Measurements from ENCODE around the gene MTSS2.

Gene MTSS2

GRCh38 chr16:70697594-70698170, 11.8 kb upstream of the MTSS2 start:
- DNase-seq = no peak

DNA sequence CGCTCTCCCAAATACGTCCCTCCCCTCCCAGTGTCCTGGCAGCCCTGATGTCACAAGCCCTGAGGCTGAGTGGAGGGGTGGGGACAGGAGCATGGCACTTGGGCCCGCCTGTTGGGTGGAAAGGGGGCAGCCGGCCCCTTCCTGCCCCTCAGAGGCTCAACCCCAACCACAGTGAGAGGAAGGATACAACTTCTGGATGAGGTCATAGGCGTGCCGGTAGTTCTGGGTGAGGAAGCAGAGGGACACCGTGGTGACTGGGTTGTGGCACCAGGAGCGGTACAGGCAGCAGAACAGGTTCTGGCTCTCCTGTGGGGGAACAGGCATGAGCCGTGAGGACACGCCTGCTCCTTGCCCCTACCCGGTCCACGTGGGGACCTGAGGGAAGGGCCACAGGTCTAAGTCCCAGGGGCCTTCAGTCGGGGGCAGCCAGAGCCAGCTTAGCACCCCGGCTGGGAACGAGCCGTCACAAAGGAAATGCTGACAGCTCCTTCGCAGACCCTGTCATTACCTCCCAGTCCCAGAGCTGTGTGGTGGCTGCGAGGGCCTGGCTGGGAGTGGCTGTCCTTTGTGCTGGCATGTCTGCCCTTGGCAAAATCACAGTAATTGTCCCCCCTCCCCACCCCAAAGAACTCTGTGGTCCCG, 11.2 kb upstream of the MTSS2 start:
- DNase-seq = no peak

- no peak for DNase-seq
These were observed 10.5 kb upstream of the MTSS2 start for GRCh38 chr16:70696355-70696754.

DNA sequence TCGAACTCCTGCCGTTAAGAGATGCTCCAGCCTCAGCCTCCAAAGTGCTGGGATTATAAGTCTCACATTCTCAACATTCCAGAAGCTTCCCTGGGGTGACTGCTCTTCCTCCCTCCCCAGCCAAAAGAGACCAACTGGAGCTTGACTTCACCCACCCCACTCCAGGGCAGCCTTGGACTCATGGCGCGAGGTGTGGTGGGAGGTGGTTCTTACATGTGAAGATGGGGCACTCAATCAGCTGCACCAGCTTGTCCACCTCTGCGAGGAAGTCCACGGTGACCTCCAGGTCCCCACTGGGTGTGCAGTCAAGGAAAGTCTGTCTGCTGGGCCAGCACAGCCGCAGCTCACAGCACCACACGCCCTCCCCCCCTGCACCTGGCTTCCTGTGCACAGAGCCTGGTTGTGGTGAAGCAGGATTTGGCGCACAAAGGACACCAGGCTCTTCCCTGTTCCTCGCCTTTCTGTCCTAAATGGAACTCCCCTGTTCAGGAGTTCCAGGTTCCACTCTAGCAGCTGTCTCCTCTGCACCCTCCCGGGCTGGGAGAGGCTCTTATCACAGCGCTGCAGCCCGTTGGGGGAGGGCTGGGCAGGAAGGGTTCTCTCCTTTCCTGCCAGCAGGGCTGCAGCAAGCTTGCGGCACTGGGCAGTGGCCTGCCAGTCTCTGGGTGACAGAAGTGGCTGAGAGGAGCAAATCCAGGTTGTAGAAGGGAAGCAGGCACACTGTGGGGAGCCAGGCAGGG, 9.6 kb upstream of the MTSS2 start:
- no peak for DNase-seq

DNA sequence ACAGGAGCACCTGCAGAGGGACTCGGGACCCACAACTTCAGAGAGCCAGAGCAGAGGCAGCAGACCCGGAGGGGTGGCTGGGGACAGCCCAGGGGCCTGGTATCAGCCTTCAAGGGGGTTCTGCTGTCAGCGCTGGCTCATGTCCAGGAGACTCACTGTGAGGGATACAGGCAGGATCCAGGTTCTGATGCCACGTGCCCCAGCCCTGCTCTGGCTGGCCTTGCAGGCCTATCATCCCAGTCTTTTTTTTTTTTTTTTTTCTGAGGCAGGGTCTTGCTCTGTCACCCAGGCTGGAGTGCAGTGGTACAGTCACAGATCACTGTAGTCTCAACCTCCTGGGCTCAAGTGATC, 9.0 kb upstream of the MTSS2 start:
- DNase-seq = no peak

DNA sequence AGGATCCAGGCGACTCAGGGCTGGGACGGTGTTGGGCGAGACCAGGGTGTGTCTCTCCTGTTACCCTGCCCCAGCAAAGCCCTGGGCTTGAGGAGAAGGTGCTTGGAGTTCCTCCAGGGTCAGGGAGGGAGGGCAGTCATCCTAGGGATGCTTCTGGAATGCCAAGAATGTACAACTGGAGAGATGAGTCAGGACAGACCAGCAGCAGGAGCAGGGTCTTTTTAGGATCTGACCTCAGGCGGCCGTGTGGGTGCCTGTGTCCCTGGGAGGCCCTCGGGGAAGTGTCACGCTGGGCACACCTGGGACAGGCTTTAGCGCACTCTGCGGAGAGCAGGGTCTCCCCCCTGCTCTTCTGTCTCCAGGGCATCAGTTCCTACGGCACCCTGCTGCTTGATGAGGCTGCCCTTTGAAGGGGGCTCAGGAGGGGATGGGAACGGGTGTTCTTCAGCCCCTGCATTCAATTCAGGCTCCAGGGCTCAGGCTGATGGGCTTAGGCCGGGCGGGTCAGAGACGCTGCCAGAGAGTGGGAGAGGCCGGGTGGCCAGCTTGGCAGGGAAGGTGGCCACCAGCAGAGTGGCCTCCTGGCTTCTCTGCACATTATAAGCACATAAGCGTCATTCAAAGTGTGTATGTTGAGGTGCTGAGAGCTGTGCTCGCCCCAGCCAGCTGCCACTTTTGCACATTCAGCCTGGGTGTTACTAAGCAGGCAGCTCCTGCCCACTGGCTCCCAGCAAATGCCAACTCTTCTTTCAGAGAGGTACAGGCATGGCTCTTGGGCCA, 8.4 kb upstream of the MTSS2 start:
- no peak for DNase-seq

DNA sequence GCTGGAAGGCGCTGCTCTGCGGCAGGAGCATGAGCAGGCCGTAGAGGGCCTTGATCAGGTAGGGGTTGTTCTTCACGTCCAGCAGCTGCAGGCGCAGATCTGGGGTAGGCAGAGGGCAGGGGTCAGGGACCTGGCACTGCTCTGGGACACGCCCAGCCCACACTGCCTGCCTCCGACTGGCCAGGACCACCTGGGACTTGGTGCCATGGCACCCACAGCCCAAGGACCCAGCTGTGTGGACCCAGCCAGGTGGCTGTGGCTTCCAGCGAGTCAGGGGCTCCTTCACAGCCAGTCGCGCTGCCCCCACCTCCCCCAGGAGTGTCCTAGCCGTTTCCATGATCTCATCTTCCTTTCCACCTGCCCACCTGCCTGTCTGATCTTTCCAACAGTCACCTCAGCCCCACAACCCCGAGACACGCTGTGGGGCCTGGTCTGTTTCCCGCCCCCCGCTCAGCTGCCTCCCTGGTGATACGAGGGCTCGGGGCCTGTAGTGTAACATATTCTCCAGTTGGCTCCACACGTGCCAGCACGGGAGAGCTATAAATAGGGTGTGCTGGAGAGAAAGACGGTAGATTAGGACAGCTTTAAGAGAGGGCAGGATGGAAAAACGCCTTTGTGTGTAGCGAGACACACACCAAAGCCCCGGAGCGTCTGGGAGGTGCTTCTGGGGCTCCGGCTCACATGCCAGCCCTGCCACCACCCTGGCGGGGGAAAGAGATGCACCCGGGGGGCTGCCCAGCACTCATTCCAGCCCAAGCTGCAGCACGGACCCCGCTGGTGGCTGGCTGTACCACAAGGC, 7.2 kb upstream of the MTSS2 start:
- peak in 1 of 2 experiments; percentile 5 for DNase-seq

DNA sequence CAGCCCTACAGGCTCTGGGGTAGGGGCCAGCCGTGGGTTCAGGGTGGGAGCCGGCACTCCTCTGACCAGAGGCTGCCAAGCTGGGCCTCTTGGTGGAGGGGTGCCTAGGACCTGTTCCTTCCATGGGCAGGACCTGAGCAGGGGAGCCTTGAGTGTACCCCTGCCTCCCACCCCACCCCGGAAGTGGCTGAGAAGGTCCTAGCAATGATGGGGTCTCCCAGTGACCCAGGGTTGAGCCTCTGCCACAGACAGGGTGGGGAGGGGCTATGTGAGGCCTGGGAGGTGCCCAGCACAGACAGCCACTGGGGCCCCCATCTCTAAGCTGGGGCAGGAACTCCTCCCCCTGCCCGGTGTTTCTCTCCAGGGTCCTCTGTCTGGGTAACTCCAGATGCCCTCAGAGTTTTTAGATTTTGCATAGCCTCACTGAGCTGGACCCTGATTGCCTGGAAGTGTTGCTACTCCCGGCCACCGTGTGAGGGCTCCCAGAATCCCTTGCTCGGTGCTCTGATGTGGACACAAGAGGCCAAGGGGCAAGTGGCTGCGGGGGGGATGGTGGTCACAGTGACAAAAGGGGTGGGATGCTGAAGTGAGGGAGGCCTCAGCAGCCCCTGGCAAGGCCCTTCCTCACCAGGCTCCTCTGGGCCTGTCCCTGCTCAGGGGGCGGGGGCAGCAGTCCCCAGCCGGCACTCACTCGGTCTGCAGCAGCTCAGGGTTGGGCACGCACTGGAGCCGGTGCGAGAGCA, 6.4 kb upstream of the MTSS2 start:
- no peak for DNase-seq

- no peak for DNase-seq
These were observed 5.6 kb upstream of the MTSS2 start for GRCh38 chr16:70691223-70692129.

DNA sequence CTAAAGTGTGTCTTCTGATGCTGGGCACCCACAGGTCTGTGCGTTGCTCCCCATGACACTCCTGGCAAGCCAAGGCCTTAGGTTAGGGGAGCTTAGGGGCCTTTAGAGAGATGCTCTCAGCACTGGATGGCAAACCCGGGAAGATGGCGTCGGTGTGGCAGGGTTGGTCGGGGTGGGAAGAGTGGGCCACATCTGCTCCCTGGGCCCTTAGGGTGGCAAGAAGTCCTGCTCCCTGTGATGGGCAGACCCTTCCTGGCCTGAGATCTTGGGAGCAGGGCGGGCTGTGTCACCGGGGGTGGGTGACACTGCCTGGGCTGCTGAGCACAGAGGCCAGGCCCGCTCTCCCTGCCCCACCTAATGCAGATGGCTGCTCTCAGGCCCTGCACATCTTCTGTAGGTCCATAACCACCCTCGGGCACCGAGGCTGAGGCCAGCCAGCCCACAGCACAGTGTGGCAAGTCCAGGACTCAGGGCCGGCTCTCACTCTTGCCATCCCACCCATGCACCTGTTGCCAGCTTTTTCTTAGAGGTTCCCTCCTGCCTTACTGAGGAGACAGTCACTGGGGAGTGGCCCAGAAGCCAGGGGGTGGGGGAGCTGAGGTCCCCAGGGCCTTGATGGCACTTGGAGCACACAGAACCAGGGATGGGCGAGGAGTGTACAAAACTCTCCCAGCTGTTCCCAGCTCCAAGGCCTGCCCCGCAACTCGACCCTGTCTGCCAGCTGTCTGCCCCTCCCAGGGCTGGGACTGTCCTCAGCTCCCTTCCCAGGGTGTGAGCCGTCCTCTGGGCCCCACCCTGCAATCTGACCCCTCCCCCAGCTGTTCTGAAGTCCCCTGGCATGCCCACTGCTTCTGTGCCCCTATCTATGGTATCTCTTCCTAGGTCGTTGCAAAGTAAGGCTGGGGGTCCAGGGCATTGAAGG, 4.4 kb upstream of the MTSS2 start:
- no peak for DNase-seq

DNA sequence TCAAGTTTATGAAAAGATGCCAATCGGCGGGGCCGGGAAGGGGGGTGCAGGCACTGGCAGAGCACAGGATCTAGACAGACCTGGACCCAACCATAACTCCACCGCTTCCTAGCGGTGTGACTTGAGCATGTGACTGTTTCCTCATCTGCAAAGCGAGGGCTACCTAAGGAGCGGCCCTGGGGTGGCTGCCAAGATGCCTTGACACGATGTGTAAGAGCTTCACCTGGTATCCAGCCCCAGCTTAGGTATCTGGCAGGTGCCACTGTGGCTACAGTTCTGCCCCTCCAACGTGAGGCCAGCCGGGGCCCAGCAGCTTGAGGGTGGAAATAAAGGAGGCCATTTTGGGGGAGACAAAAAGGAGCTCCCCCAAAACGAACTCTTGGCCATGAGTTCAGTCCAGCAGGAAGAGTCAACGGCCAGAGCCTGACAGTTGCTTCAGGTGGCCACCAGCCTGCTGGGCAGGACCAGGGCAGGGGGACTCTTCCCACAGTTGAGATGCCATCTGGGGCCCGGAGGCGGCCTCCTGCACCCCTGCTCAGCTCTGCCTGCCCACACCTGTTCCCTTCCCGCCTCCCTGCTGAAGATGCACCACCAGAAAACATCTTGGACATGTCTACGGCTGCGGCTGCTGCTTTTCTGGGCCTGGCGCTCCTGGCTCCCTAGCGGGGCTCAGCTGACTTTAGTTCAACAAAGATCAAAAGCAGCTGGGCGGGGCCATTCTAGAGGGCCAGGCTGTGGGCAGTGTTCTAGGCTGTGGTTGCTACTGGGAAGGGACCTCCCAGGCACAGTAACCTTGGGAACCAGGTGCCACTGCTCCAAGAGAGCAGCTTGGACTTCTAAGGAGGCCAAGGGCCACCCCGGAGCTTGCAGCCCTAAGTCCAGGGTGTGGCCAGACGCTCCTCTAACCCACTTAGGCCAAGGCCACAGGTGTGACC, 3.4 kb upstream of the MTSS2 start:
- no peak for DNase-seq

DNA sequence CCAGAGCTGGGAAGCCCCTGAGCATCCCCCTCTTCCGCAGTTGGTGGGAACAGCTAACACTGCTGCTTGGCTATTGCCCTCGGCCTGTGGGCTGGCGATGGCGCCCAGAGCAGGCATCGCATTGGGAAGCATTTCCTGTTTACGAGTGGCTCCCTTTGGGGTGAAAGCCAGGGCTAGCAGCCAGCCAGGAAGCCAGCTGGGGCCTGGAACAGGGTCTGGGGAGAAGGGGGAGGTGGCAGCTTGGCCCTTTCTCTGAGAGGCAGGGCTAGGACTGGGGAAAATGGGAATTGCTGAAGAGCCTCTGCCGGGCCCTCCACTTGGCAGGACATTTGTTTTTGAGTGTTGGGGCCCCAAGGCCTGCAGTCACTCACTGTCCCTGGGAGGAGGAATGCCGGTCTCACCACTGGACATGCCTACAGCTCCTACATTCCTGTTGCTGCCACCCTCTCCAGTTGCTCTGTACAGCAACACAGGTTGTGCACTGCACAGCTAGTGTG, 2.4 kb upstream of the MTSS2 start:
- no peak for DNase-seq

DNA sequence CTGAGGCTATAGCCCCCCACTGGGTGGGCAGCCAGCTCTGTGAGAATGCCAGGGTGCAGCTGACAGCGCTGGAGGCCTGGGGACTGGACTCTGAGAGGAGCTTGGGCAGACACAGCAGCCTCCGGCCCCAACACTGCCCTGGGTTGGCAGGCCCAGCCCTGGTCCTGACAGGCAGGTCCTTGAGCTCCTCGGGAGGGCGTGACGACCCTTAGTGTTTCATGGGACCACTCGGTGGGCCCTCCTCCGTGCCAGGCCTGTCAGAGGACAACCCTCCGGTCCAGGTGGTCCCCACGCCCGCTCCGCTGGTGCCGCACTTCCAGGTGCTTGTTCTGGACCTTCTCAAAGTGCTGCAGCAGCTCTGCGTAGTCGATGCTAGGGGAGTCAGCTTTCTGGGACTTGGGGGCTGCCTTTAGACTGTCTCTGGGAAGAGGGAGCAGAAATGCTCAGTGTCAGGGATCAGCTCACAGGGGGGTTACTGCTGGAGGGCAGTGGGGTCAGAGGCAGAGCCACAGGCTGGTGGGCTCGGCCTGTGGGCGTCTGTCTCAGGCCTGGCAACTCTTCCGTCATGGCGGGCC, 1.9 kb upstream of the MTSS2 start:
- DNase-seq = no peak

GRCh38 chr16:70687102-70687511, 1.3 kb upstream of the MTSS2 start:
- DNase-seq = peak in 1 of 2 experiments; percentile 24

GRCh38 chr16:70686376-70687101, 686 bp upstream of the MTSS2 start:
- peak; percentile 6 to 63 for DNase-seq

DNA sequence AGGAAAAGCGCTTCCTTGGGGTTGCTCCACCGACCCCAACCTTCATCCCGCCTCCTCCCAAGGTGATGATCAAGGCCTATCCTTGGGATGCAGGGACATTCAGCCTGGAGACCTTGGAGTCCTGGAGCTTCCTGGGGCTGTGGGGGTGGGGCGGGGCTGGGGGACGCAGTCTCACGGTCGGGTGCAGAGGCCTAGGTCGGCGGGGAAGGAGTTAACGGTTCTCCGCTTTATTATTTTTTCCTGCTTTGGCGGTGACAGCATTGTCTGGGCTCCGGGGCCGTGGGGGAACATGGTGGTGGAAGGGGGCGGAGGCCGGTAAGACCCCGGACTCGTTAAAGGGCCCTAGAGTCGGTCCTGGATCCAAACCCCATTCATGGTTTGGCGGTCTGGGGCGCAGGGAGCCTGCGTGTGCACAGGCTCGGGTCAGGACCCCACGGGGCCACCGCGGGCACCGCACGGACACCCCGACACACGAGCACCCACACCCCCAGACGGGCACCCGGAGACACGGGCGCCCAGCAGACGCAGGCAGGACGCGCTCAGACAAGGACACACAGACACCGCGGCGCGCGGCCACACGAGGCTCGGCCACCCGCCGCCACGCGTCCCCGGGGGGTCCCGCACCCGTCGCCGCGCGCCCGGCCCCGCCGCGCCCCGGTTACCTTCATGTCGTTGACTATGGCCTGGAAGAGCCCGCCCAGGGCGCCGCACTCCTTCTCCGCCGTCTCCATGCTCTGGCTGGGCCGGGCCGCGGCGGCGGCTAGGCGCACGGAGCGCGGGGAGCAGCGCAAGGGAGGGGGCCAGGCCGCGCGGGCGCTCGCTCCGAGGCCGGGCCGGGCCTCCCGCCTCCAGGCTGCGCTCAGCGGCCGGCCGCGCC, 554 bp downstream of the MTSS2 start:
- DNase-seq = peak in 1 of 2 experiments; percentile 66
